OCI-LY7 (cell line): ENCODE measurements around the gene UFL1. TPM values are rescaled to one million over a fixed set of nuclear protein-coding genes. Genes with fewer than 3 reads are reported as not detected.

Experiments used
- BruUV-seq: library from RNA; stranded (reverse); fragments of 400-500 nt; replicated peaks from 2 replicates; lab custom pipeline; 2021; lab: Mats Ljungman, UMichigan
- CTCF ChIA-PET: fragments of 300-600 bp; sonication (Branson Sonifier 250); formaldehyde crosslinking; loops from one replicate; lab custom pipeline; 2022; ENCODE audit warnings: antibody characterized with exemption; ENCODE audit not compliant: unreplicated experiment; lab: Charles Lee
- POLR2A ChIA-PET: fragments of 300-600 bp; sonication (Branson Sonifier 250); formaldehyde crosslinking; loops from one replicate; lab custom pipeline; 2022; ENCODE audit warnings: antibody characterized with exemption; lab: Charles Lee
- DNase-seq: peaks from one replicate; pipeline ENCODE4 v3.0.0-alpha.2; 2015; ENCODE audit warnings: low spot score
- H2AFZ ChIP-seq: fragments of 200-600 bp; sonication (generic), shearing (Covaris generic); 2 replicates; pipeline ENCODE4 v1.6.1; 2014; ENCODE audit warnings: mild to moderate bottlenecking, antibody characterized with exemption, low read length, moderate library complexity
- H3K27ac ChIP-seq: fragments of 200-600 bp; sonication (generic); 2 replicates; pipeline ENCODE4 v1.5.1; 2014; ENCODE audit warnings: mixed run types, low read depth, mild to moderate bottlenecking, moderate library complexity, low read length, inconsistent platforms; ENCODE audit not compliant: poor library complexity, severe bottlenecking
- H3K36me3 ChIP-seq: fragments of 200-600 bp; sonication (generic); 2 replicates; pipeline ENCODE4 v1.6.1; 2014; ENCODE audit warnings: mild to moderate bottlenecking, antibody characterized with exemption, low read length, moderate library complexity, mixed read lengths; ENCODE audit not compliant: insufficient read depth
- H3K4me1 ChIP-seq: fragments of 200-600 bp; sonication (generic); 2 replicates; pipeline ENCODE4 v1.5.1; 2014; ENCODE audit warnings: mild to moderate bottlenecking, low read length; ENCODE audit not compliant: insufficient read depth, poor library complexity, severe bottlenecking
- H3K4me2 ChIP-seq: fragments of 200-600 bp; sonication (generic); 2 replicates; pipeline ENCODE4 v1.6.1; 2014; ENCODE audit warnings: mild to moderate bottlenecking, low read length
- H3K4me3 ChIP-seq: fragments of 200-600 bp; sonication (generic); 2 replicates; pipeline ENCODE4 v1.5.1; 2014; ENCODE audit warnings: mild to moderate bottlenecking, low read depth, low read length; ENCODE audit not compliant: poor library complexity, severe bottlenecking
- H3K79me2 ChIP-seq: fragments of 200-600 bp; sonication (generic); 2 replicates; pipeline ENCODE4 v1.6.1; 2016; ENCODE audit warnings: low read depth, mild to moderate bottlenecking, low read length, moderate library complexity, mixed read lengths; ENCODE audit not compliant: insufficient read depth
- H3K9me2 ChIP-seq: fragments of 200-600 bp; sonication (generic); 2 replicates; pipeline ENCODE4 v1.6.1; 2016; ENCODE audit warnings: mild to moderate bottlenecking, low read length, mixed read lengths; ENCODE audit not compliant: insufficient read depth
- H3K9me3 ChIP-seq: fragments of 200-600 bp; sonication (generic); 2 replicates; pipeline ENCODE4 v1.6.1; 2014; ENCODE audit warnings: mild to moderate bottlenecking, mixed run types, low read length, mixed read lengths
- H4K20me1 ChIP-seq: fragments of 200-600 bp; sonication (generic); 2 replicates; pipeline ENCODE4 v1.6.1; 2014; ENCODE audit warnings: mild to moderate bottlenecking, antibody characterized with exemption, low read length, moderate library complexity, mixed read lengths; ENCODE audit not compliant: insufficient read depth
- CTCF ChIP-seq: fragments of 200-600 bp; sonication (generic); conservative IDR thresholded peaks from 2 replicates; pipeline ENCODE4 v1.5.1; 2014; ENCODE audit warnings: mild to moderate bottlenecking, antibody characterized with exemption, low read length, moderate library complexity, mixed read lengths
- EZH2phosphoT487 ChIP-seq: fragments of 200-600 bp; sonication (generic); IDR thresholded peaks from 2 replicates; pipeline ENCODE4 v1.6.1; 2018; ENCODE audit warnings: low read depth, borderline replicate concordance, mild to moderate bottlenecking, mixed run types, antibody characterized with exemption, low read length, moderate library complexity, mixed read lengths
- intact Hi-C: fragments of 100-400 bp; cut with micrococcal nuclease; formaldehyde crosslinking; loops from one replicate; pipeline ENCODE4 v1.10.0; 2022; ENCODE audit not compliant: unreplicated experiment
- total RNA-seq, 2 experiments: library from RNA; depleted of rRNA in 1 of 2; stranded (reverse); fragments of >200 nt in 1 of 2; shearing (Covaris generic) in 1 of 2; gene quantifications; 2 replicates each; pipeline ENCODE4 v1.2.3, GENCODE V29; 2014 to 2022

The UFL1 gene
- total RNA-seq, 2 experiments from 2014 or later = 14.1 to 38.0 TPM

- no peaks in the 10 kb centered on the region for H3K4me1 ChIP-seq
- H4K20me1 ChIP-seq = no peaks in the 10 kb centered on the region
- H3K36me3 ChIP-seq = no peaks in the 10 kb centered on the region
- no TSS peak for BruUV-seq
- no peak for DNase-seq
- no peak overlapping the region for H2AFZ ChIP-seq
- no peaks in the 10 kb centered on the region for H3K79me2 ChIP-seq
- no peaks in the 10 kb centered on the region for H3K9me2 ChIP-seq
- ChIA-PET CTCF (no interaction called here), POLR2A (no interaction called here)
- no peak overlapping the region for H3K27ac ChIP-seq
- intact Hi-C loops = no loop called here
- no peaks in the 10 kb centered on the region for H3K9me3 ChIP-seq
- H3K4me2 ChIP-seq = no peak overlapping the region
- no peak overlapping the region for H3K4me3 ChIP-seq
- no peak for TF ChIP-seq CTCF
- no peak for TF ChIP-seq EZH2phosphoT487
Measured at GRCh38 chr6:96491926-96492325, 29.7 kb upstream of the UFL1 start.

GRCh38 chr6:96499781-96500180, 21.8 kb upstream of the UFL1 start:
- Histone ChIP-seq H3K27ac (no peak overlapping the region), H2AFZ (no peak overlapping the region), H3K36me3 (no peaks in the 10 kb centered on the region), H3K4me3 (no peak overlapping the region), H3K4me1 (no peaks in the 10 kb centered on the region), H3K9me2 (no peaks in the 10 kb centered on the region), H3K79me2 (no peaks in the 10 kb centered on the region), H4K20me1 (no peaks in the 10 kb centered on the region), H3K9me3 (no peaks in the 10 kb centered on the region), H3K4me2 (peak overlapping the region; percentile 22)
- peak; percentile 64 for DNase-seq
- CTCF ChIA-PET = no interaction called here
- intact Hi-C loops = no loop called here
- TF ChIP-seq CTCF = no peak
- no peak for TF ChIP-seq EZH2phosphoT487
- POLR2A ChIA-PET = interaction anchor here (0.8 kb wide), 1 partner anchor 46 kb away, joined by 3 read pairs; no protein-coding TSS in a partner anchor
- BruUV-seq = no TSS peak

- intact Hi-C loops = no loop called here
- no peaks in the 10 kb centered on the region for H3K79me2 ChIP-seq
- no peak overlapping the region for H3K4me2 ChIP-seq
- H3K4me1 ChIP-seq = no peaks in the 10 kb centered on the region
- CTCF ChIA-PET = no interaction called here
- POLR2A ChIA-PET = interaction anchor here (0.5 to 1.4 kb wide), 3 partner anchors 8 to 161 kb away, joined by 3 to 4 read pairs (median 3); no protein-coding TSS in a partner anchor
- H4K20me1 ChIP-seq = no peaks in the 10 kb centered on the region
- no peak overlapping the region for H3K27ac ChIP-seq
- TF ChIP-seq CTCF (no peak), EZH2phosphoT487 (no peak)
- no peak overlapping the region for H3K4me3 ChIP-seq
- H3K9me3 ChIP-seq = no peaks in the 10 kb centered on the region
- DNase-seq = no peak
- H3K36me3 ChIP-seq = no peaks in the 10 kb centered on the region
- H2AFZ ChIP-seq = no peak overlapping the region
- no TSS peak for BruUV-seq
- H3K9me2 ChIP-seq = no peaks in the 10 kb centered on the region
Measured at GRCh38 chr6:96502915-96503314, 18.7 kb upstream of the UFL1 start.
